Fibroblast of skin of left biceps (primary cell): ENCODE data around the gene MUC4.

ENCODE experiments used
- DNase-seq, 2 experiments: peaks; one replicate each; pipeline ENCODE4 v3.0.0-alpha.2; 2013; ENCODE audit warnings: low read depth in 2 of 2

MUC4 gene

DNA sequence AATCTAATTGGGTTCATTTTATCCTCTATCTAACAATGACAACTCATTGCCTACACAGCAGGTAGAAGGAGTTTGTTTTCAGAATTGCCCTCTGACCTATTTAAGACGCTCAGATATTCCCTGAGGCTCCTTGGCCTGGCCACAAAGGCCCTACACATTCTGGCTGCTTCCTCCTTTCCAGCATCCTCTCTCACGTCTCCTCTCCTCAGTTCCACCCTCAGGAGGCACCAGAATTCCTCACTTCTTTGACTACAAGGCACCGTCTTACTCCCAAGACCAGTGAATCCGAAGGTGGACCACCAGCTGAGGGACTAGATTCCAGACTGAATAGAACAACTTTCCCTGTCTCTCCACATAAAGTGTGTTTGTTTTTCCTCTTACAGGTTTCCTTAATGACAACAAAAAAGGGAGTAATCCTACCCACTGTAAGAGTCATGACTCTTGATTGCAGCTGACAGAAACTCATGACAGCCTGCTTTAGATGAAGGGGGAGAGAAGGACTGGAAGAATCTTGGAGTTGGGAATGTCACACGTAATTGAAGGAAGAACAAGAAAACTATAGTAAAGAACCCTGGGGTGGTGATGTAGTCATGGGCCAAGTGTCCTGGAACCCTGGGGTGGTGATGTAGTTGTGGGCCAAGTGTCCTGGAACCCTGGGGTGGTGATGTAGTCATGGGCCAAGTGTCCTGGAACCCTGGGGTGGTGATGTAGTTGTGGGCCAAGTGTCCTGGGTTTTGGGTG, 112.9 kb downstream of the MUC4 start:
- no peak for DNase-seq

DNA sequence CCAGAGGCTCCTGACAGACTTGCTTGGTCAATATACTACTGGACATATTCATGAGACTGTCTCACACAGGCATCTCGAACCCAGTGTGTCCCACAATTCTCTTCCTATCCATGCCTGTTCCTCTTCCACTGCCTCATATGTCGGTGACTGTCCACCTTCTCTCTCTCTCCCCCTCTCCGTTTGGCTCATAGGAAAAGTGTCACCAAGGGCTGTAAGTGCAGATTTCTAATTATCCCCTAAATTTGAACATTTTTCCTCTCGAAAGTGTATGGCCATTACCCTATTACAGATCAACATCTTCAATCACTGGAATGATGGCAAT, 113.4 kb downstream of the MUC4 start:
- no peak for DNase-seq

DNA sequence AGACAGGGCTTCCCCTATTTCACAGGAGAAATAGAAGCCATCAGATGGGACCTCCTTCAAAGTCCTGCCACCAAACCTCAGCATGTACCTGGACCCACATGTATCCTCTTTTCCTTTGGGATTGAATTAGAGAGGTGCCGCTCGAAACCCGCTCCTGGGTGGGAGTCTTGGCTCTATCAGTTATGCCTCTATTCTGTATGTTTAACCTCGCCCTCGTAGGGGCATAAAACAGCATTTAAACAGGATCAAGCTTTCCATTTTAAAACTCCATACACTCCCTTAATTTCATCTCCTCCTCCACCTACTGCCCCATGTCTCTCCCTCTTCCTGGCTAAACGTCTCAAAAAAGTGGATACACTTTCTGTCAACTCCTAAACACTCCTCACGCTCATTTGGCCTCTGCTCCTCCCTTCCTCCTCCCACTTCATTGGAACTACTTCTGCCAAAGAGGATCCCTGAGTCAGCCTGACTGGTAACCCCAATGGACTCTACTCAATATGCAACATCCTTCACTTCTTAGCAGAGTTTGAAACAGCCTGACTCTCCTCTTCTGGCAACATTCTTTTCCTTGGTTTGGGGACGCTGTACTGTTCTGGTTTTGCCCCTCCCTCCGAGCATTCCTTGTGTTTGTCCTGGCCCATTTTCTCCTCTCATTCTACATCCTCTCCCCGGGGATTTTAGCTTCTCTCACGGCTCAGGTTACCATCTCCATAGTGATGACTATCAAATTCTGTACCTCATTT, 114.0 kb downstream of the MUC4 start:
- DNase-seq = peak; percentile 40 to 53
